ENCODE data around the gene ZNF439. TPM values are rescaled to one million over a fixed set of nuclear protein-coding genes. Genes with fewer than 3 reads are reported as not detected.

Gene ZNF439
- total and polyA plus RNA-seq, 2 of the 13 experiments (the other 11 are each of a cell fraction or from before 2014, with no cell fraction given): 2.9 to 4.9 TPM

GRCh38 chr19:11833541-11833940 lies 15.0 kb upstream of the ZNF439 start (continued):
- TF ChIP-seq PRDM10 (CRISPR knock-in tag; IDR thresholded peaks at IDR 0.05; ENCODE audit: low read depth) (no peak), XRCC5 (optimal IDR thresholded peaks at IDR 0.05; ENCODE audit: low read length) (no peak), ZNF335 (CRISPR knock-in tag; IDR thresholded peaks at IDR 0.05) (no peak), ZNF704 (CRISPR knock-in tag; IDR thresholded peaks at IDR 0.05; ENCODE audit: borderline replicate concordance) (no peak), HBP1 (CRISPR knock-in tag; IDR thresholded peaks at IDR 0.05; ENCODE audit: low read depth) (no peak), ZGPAT (CRISPR knock-in tag; IDR thresholded peaks at IDR 0.05) (no peak)
